NCI-H1105 treated with DMSO at 0.1 percent for 48 hours (cell line): ENCODE measurements around the gene MAST4.
A peak's percentile ranks its signal among the peaks of the same experiment; 100 is the strongest.

Experiments
- DNase-seq: peaks from one replicate; lab custom pipeline; 2025; lab: John Stamatoyannopoulos, UW

MAST4 gene

DNA sequence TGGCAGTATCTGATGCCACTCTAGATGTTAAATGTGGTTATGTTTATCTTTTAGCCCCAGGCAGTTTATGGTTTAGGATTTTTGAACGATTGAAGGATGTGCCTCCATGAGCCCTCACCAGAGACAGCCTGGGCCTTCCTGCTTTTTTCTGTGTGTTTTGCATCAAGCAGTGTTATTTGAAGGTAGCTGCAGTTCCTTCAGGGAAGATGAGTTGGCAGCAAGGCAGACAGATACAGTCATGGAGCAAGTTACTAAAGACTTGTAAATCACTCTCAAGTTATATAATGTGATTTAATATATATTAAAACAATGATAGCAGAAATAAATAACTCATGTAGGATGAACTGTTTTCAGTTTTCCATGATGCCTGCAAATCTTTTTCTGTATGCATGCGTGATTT, 395.6 kb downstream of the MAST4 start:
- no peak for DNase-seq

DNA sequence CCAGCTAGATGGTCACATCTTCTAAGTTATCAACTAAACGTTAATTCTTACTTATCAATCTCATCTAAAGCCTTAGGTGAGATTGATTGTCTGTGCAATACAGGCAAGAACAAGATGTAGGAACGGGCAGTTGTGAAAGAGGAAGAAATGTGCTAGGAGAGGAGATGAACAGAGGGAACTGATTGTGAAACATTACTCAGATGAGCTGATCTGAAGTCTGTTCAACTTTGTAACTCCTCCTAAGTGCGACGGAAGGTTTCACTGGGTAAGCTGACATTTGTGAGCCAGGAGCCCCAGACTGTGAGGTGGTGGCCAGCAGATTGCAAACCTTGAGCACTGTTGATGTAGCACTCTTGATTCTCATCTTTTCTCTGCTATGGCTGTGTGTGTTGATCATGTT, 396.4 kb downstream of the MAST4 start:
- no peak for DNase-seq

DNA sequence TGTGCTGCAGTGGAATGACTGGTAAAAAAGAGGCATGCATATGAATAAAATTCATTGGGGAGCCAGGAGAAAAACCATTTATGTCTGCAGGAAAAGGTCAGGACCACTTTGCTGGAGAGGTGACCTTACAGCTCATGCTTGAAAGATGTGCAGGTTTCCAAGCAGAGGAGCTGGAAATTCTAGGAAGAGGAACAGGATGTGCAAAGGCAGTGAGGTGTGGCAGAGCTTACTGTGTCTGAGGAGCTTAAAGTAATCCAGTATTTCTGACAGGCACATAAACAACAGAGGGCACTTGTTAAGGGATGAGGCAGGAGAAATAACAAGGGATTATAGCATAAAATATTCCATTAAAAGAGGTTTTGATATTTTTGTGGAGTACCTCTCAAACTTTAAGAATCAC, 397.3 kb downstream of the MAST4 start:
- DNase-seq = no peak

DNA sequence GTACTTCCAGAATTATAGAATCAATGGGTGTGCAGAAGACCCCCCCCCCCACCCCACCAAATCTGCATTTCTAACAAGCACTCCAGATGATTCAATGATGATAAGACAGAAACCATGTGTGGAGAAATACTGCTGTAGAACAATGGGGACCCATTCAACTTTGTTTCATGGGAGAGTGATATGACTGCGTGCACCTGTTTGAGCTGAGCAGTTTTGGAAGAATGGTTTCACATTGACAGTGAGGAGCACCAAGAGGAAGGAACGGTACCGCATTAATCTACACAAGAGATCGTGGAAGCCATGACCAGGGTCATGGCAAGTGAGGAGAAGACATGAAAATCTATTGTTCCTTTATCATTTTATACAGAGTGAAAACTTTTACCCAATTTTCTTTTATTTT, 397.7 kb downstream of the MAST4 start:
- DNase-seq = no peak

DNA sequence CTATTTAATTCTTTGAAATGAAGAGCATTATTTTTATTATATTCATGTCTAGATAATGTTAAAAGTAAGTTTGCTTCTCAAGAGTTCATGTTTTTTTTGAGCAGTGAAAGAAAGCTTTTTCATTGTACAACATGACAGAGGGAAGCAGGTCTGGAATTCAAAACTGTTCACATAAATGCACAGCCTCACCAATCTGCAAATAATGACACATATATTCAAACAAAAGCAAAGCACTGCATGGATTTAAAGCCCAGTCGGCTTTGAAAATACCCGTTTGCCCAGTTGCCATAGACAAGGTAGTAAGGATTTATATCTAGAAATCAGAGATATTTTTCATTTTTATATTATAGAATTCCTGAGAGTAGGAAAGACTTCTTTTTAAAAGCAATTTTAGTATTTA, 398.6 kb downstream of the MAST4 start:
- DNase-seq = no peak

DNA sequence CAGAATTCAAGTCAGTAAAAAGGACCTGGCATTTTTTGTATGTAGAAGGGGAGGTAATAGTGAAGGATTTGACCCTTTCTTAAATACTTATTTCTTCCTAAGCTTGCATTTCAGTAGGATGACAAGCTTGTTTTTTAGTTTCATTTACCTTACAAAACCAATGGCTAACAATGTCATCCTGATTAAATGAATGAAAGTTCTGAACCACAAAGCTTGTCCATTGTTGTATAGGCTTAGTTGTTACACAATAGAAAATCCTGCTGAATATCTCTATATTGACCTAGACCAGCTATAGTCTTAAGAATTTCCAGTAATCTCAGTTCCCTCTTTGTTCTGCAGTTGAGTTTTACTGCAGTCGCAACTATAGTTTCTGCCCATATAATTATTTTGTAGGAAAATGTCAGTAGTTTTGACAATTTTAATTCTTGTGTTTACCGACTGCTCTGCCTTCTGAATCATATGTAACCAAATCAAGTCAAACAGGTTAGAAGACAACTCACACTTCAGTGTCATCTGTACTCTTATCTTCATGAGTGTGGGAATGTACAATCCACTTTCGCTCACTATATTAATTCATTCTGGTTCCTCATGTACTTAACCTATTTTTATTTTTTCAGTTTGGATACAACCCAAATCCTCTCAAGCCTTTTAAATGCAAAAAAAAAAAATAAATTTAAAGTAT, 404.7 kb downstream of the MAST4 start:
- DNase-seq = no peak

DNA sequence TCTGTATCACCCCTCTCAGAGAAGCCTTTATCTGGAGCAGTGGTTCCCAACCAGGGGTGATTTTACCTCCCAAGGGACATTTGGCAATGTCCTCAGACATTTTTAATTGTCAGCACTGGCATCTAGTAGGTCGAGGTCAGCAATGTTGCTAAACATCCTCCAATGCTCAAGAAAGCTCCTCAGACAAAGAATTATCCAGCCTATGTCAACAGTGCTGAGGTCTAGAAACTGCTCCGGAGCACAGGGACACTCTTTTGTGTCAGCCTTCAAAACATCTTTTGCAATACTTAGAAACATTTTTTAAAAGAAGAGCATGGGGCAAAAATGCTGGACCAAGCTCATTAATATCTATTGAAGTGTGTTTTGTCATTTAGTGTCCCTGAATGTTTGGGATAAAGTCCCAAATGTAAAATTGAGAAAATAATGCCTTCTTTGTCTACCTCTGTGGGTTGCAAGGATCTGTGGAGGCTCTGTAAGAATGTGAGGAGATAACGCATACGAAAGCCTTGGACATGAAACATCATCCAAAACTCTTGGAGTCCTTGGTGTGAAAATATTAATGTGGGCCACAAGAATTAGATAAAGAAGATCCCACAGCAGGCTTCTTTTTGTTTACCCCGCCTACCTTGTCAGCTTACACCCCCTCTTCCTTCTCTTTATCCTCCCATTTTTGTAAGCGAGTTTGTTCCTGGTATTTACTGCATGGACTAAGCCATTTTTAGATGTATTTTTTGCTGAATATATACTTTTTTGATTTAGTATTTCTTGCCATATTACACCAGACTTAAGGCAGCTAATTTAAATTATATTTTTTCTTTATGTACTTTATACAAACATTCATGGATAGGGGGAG, 406.9 kb downstream of the MAST4 start:
- DNase-seq = no peak

DNA sequence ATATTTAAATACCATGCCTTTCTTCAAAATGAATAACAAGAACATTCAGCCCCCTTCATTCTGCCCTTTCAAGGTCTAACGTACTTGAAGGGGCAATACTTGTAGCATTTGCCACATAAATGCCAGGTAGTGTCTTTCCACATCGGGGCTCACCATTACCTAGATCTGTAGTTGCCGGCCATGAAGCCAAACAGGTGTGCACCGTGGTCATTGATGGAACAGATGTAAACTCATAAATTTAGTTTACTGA, 407.4 kb downstream of the MAST4 start:
- peak; percentile 31 for DNase-seq

DNA sequence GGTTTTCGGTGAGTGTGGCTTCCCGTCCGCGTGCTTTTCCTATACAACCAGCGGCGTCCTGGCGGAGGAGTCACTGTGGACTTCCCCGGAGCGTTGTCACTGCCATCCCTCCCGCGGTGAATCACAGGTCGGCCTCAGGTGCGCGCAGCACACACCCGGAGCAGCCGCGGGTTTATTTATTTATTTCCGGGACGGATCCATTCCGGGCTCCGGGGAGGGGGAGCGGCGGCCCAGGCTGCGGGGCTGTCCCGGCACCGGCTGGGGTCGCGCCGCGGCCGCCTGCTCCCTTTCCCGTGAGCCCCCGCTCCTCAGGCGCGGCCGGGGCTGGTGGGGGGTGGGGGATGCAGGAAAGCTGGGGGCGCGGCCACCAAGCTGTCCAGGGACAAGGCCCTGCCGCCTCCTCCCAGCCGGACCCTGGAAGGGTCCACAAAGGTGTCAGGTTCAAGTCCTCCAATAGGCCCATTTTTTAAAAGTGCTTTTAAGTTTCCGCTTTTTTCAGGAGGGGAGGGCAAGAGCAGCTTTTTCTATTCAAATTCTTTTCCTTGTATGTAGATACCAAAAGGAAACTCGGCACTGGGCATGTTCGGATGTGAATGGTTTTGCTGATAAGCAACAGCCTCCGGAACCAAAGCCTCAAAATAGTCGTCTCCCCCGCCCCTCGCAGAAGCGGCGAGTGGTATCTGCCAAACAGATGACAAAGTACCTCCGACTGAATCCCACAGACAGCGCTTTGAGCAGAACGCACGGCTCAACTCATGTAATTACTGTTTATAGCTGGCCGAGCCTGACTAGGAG, 407.9 kb downstream of the MAST4 start:
- DNase-seq = peak; percentile 80

DNA sequence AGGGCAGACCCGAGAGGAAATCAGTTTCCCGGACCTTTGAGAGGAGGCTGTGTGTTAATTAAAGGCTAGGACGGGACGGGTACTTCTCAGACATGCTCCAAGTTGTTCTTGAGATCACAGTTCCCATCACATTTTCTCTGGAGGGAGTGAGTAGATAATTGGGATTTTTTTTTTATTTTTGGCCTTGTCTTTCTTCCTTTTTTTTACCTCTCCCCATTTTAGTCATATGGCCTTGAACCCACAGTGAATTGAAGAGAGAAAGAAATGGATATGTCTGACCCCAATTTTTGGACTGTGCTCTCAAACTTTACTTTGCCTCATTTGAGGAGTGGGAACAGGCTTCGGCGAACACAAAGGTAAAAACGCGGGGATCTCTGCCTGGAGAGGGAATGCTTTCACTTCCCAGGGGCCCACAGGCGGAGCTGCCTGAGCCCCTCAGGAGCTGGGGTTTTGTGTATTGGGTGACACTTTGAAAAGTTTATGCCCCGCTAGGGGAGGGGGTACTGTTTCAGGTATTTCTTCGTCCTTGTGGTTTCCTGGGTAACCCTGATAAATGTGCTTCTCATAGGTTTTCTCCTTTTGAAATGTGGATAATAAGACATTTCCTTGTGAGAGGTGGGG, 408.6 kb downstream of the MAST4 start:
- peak; percentile 9 for DNase-seq

DNA sequence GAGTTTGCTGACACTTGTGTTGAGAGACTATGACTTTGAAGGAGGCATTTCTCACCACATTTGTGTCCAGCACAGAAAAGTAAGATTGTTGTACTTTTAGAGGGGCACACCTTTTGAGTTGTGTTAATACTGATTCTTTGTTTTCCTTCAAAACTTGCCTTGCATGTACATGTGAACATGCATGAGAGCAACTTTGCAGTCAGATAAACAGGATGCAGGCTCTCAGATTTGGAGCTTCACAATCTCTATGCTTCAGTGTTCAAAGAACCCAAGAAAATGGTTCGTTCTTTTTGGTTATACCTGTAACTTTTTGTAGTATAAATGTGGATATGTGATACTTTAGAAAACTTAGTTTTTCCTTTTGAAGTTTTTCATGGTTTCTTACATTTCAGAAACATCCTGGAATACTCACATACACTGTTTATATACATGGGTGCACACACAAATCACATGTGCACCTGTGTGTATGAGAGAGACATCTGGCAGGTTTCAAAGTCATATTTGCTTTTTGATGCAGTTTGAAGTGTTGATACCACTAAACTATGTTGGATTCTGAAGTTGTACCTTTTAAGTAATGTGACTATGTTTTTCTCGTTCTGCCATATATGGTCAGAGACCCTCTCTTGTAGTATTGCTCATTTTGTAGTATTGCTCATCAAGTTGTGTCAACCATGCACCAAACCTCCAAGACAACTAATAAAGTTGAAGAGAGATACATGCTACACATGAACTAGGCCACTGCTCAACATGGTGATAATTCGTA, 409.7 kb downstream of the MAST4 start:
- no peak for DNase-seq

DNA sequence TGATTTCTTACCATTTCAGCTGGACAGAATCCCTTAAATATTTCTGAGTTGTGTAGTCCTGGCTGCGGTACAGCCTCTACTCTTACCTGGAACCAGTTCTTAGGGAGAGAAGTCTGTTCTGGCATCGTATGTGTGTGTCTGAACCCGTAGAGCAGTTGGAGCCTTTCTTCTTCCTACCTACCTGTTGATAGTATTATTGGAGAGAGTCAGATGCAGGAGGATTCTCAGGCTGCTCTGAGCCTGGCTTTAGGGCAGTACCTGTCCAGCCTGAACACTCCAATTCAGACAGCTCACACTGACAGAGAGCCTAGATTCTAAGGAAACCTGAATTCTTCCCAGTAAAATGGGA, 410.3 kb downstream of the MAST4 start:
- DNase-seq = no peak

DNA sequence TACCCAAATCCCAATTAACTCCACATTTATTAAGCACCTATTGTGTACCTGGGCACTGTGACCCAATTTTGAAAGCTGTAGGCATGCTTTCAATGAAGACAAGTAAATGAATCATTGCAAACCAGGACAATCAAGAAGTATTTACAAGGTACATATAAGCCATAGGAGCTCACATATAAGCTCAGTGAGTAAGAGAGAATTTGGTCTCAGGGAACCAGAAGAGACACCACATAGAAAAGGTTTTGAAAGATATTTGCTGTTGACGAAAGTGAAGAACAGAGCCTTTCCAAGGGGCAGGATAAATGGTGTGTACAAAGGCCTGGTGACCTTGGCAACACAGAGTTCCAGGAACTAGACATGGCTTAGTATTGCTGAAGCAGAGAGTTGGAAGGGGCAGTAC, 412.8 kb downstream of the MAST4 start:
- no peak for DNase-seq

DNA sequence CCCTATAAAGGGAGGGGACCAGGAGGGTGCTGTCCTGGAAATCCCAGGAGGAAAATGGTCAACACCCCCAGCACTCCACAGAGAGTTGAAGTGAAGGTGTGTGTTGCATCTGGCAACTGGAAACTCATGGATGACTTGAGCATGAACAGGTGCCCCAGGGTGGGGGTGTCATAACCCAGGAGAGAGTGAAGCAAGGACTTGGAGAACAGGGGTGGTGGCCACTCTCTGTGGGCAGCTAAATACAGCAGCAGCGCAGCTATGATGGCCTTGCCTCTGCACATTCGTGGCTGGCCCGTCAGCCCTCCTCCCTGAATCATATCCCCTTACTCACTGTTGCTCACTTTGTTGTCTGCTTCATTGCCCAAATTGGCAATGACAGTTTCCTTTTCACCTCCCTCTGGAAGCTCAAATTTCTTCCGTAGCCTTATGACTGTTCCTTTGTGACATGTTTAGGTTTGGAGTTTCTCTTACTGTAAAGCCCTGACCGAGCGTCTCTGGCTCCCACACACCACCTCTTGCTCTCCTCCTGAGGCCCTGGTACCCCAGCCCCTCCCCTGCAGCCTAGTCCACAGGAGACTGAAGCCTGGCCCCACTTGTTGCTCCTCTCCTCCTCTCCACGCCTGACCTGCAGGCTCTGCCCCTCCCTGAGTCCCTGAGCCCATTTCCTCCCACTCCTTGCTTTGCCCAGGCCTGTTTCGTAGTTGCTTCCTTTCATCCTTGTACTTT, 414.7 kb downstream of the MAST4 start:
- DNase-seq = no peak

DNA sequence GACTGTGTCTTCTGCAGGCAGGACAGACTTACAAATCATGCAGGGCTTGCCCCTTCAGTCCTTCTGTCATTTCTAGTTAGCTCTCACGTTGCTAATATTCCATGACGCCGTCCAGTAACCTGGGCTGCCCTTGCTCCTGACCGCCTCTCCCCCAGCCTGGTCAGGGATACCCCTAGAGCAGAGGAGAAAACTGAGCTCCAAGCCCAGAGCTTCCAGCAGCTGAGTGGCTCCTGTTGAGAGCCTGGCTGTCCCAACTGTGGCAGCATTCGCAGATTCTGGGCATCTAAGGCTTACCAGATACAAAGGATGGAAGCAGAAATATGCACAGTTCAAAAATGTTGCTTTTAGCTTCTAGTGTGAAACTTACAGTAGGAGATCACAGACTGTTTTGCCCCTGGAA, 415.2 kb downstream of the MAST4 start:
- DNase-seq = no peak

DNA sequence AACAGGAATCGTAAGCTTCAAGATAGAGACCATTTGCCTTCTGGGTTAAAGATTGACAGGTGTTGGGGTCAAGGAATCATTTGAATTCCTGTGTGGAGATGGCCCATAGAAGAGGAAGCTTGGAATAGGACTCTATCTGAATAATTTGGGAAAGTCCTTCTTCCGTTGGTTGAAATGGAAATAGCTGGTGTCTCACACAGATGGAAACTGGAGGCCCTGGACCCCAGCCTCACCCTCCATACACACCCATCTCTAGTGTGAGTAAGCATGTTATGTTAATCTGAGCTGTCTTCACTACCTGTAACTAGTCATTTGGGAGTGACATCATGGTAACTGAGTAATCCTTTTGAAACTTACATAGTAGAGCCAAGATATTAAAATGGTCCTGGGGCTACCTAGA, 416.0 kb downstream of the MAST4 start:
- DNase-seq = no peak

DNA sequence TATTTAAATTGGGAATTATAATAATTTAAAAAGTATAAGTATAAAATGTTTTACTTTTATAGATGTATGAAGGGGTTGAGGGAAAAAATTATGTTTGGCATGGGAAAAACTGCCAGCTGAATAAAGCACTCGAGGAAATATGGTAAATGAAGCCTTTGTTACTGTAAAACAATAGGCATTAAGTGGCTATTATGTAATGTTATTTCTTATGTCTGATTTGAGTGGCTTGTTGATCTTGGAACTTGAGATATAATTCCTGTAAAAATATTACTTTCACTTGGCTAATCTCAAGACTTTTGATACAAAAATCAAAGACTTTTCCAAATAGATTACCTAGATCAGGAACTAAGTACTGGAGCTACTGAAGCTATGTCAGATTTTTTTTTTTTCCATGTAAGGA, 417.5 kb downstream of the MAST4 start:
- no peak for DNase-seq

DNA sequence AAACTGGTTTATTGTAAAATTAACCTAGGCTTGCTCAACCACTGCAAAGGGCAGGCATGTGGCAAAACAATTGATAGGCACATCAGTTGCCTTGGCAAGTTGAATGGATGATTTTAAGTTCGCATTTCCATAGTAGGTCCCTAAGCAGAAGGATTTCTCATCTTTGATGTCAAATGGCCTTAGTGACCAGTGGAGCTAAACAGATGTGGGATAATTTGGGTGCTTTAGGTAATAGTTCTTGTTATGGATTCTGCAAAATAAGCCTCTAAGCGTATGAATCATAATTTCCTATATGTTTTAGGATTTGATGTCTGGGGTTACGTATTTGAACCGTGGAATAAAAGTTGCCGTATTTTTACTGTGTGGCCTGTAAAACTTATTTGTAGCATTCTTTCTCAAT, 418.0 kb downstream of the MAST4 start:
- DNase-seq = no peak

DNA sequence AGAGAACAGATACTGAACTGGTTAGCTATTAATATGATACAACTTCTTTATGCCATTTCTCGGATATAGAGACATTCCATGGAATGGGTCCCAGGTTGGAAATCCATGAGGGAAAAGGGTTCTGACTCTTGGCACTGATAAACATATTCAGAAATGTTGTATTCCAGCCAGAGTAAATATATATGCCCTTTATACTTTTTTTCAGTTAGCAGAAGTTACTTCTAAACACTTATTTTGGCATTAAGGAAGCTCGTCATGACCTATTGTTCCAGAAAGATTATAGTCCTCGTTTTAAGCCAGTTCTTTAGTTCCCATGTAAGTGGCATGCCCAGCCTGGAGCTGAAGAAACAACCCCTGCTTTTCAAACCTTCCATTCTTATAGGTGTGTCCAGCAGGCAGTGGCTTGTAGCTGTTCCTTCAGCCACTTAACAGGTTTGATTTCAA, 418.8 kb downstream of the MAST4 start:
- DNase-seq = no peak

DNA sequence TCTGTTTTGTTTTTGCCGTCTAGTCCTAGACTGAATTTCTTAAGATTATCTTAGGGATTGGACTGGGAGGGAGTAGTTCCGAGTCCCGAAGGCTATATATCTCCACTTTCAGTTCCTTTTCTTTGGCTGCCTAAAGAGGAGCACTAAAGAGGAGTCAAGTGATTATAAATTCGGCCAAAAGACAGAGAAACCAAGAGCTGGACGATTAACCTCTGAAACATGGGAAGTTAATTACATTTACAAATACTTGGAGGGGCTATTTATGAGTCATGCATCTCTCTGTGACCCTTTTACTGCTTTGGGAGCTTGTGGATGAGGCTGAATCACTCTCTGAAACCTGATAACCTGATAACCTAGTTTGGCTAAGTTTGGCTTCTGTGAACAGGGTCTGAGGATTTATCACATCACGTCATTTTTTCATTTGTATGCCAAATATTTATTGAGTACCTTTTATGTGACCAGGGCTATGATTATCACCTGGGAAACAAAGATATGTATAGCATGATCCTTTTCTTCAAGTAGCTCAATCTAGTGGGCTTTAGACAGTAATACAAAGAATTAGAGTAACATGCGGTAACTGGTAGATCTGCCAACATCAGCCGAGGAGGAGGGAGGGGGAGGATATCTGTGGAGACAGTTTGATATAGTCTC, 419.5 kb downstream of the MAST4 start:
- peak; percentile 82 for DNase-seq
